Posterior vena cava (tissue), 2 donors: ENCODE data around the gene CDS2. TPM values are rescaled to one million over a fixed set of nuclear protein-coding genes. Genes with fewer than 3 reads are reported as not detected.

ENCODE experiments used
- DNase-seq: peaks from one replicate; pipeline ENCODE4 v3.0.0-alpha.2; 2020; ENCODE audit warnings: low spot score
- intact Hi-C, 2 donors: fragments of 100-400 bp; cut with DNase I; formaldehyde crosslinking; loops; one replicate each; pipeline versions ENCODE4 v1.14.1 to v1.14.2; 2022 to 2023
- total RNA-seq, 2 donors: library from RNA; stranded (reverse); fragmentation: NEBNext Ultra II Directional; extraction: Animal tissue kit (Norgen Biotek cat#: 25700); gene quantifications; one replicate each; pipeline ENCODE4 v1.2.1, GENCODE V29; 2021
- donor health status: DM: yes; HTN: yes; CAD: no.
- donor health status: DM: yes; HTN: yes; CAD: no.

CDS2 gene
- total RNA-seq, 2 donors from 2014 or later: 53.3 to 80.7 TPM

DNA sequence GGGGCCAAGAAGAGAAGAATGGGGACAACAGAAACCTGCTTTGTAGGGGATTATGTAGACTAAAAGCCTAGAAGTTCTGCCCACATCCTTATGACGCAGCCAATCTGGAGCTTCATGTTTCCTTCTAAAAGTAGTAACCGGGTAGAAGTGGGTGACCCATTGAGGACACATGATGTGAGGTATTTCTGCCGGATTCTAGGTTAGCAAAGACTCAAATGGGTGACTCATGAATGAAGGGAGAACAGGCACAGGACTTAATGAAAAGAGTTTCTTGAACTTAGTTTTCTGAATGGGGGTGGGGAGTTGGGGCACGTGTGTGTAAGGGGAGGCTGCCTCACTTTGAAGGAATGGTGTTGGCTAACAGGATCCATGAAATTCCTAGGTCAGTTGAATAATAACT is 68.8 kb downstream of the CDS2 start:
- intact Hi-C loops: no loop called here
- DNase-seq: no peak

DNA sequence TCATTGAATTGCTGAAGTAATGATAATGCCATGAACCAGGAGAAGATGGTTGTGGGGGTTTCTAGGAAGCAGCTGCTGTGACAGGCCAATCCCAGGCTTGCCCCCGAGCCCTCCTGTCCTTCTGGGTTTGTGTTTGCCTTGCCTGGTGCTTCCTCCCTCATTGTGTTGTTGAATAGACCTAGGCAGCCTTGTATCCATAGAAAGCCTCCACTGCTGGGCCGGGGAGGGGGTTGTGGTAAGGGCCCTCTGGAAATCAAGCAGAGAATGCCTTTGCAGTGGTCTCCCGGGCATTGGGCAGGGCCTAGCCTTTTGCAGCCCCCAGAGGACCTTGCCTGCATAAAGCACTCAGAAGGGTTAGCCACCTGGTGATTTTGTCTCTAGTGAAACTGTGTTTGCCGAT is 69.3 kb downstream of the CDS2 start:
- intact Hi-C loops: no loop called here
- no peak for DNase-seq

DNA sequence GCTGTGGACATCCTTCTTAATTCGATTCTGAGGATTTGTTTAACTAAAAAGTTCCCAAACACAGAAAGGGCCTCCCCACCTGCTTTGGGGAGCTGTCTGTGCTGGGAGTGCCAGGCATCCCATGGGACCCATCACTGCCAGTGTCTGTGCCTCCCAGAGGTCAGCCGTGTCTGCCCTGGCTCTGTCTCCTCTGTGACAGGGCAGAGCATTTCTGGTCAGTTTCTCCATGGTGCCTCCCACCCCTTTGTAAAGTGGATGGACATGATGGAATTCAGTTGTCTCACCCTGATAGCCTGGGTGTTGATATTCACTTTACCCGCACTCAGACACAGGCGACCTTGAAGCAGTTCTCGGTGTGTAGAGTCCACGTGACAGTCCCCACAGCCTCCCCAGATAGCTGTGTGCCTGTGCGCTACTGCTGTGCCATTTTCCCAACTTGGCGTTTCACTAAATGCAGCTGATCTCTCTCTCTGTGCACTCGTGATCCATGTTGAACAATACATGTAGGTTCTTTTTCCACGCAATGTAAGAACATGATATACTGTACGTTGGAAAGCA is 70.5 kb downstream of the CDS2 start:
- DNase-seq: no peak
- intact Hi-C loops: no loop called here

DNA sequence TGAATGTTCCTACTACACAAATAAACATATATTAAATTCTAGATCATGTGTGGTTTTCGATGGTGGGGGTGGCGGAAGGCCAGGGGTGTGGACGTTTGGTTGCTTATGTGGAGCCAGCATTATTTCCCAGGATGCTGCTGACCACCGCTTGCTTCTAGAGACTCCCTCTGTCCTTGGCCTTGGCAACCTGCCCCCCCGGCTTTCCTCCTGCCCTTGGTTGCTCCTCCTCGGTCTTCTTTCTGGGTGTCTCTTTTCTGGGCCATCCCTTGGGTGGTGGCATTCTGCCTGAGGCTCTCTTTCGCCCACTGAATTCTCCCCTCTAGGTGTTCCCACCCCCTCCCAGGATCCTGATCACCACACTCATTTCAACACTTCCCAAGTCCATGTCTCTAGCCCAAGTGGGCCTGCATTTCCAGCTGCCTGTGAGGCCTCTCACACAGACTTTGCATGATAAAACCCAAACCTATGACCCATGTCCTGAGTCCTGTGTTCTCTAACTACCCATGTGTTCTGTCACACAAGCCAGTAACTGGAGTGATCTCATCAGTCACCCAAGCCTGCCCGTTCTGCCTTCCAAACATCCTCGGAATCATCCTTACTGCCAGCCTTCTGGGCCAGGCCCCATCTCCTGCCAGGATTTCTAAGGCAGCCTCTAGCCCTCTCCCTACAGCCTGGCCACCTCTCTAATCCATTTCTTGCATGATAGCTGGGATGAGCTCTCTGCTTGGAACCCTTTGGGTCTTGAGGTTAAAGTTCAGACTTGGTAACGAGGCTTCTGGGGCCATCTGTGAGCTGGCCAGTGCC is 71.2 kb downstream of the CDS2 start:
- intact Hi-C loops: no loop called here
- no peak for DNase-seq

DNA sequence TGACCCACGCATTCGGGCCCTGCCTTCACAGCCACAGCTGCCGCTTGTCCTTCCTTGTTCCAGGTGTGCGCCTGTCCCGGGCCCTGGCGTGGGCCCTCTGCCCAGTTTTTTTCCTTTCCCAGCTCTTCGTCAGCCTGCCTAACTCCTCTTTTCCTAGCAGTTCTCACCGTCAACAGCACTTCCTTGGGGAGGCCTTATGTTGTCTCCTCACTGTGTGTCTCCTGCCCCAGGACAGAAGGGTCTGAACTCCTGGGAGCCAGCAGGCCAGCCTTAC is 71.8 kb downstream of the CDS2 start:
- intact Hi-C loops: no loop called here
- no peak for DNase-seq

DNA sequence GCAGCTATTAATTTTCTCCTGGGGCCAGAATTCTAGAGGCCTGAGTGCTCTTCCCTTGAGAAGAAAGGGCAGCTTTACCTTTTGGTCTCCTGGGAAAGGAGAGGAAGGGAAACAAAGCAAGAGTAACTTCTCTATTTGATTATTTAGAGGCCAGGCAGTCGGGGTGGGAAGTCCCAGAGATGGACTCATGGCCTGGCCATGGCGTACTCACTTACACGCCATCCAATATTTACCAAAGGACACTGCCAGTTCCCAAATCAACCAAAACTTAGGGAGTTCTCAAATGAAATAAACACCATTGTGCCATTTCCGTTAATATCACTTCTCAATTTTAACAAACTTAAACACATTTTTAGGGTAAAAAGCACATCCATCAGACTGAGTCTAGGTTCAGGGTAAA is 76.6 kb downstream of the CDS2 start:
- intact Hi-C loops: no loop called here
- DNase-seq: no peak

DNA sequence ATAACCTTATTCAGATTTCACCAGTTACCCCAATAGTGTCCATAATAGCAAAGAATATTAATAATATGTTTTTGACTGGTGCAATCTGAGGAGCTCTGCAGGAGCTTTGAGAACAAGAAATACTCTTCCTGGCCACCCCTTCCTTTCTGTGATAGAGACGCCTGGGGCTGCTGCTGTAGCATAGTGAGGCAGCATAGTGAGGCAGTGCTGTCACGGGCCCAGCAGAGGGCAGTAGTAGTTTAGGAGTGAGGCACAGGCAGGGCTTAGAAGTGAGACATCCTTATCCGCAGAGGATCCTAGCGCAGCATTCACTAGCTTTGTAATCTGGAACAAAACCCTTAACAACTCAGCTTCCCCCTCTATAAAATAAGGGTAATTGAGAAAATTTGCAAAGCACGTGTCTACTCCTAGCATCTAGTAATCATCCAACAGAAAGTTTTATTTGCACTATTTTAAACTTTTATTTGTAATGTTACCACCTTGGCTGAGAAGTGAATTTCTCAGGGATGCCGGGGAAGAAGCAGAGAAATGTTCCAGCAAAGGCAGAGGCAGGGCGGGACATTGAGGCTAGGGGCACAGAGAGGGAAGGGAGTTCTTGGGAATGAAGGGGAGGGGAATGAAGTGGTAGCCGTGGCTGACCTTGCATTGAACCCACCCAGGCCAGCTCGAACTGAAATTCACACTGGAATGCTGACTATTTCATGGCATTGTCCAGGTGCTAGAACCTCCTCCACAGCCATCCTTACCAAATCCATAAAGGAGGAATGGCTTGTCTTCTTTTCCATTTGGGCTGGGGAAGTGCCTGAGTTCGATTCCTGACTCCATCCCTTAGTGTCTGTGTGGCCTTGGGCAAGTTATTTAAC is 78.8 kb downstream of the CDS2 start:
- peak; percentile 90 for DNase-seq
- intact Hi-C loops: no loop called here

DNA sequence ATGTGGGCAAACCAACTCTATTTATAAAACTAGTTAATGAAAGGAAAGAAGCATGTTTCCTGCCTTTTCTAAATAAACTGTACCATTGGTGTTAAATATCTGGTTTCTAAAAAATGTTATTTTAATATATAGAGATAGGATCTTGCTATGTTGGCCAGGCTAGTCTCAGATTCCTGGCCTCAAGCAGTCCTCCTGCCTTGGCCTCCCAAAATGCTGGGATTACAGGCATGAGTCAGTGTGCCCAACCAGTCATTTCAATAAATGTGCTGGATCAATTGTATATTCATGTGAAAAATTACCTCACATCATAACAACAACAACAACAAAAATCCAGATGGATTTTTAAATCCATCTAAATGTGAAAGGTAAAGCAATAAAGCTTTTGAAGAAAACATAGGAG is 80.3 kb downstream of the CDS2 start:
- DNase-seq: no peak
- intact Hi-C loops: no loop called here

DNA sequence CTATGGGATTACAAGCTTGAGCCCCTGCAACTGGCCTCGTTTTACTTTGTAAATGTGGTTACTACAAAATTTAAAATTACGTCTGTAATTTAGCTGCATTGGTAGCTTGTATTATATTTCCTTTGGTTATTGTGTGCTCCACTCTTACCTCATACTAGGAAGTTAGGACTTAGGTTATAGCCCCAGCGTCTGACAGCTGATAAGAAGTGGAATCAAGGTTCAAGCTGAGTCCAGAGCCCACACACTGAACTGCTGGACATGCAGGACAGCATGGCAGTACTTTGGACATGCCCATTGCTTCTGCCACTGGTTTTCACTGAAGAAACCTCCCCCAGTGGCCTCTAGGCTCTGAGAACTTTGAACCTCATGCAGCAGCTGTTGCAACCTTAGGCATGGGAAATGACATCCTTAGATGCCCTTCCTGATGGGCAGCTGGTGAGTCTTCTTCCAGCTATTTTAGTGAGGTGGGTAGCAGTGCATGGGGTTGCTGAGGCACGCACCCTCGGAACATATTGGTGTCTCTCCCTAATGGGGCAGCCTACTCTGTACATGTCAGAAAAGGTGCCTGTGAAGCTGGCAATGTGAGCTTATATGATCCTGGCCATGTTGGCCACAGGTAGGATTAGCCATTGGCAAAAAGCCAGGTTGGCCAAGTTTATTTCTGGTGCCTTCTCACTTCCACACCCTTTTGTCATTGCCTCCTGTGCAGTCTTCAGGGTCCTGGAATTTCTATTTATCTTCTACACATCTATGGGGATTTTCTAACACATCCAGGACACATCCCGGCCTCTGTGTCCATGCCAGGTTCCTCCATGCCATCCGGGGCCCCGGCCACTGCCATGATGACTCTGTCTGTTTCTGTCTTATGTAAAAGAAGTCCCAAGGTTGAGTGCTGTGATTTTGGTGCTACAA is 85.3 kb downstream of the CDS2 start:
- no peak for DNase-seq
- intact Hi-C loops: no loop called here

DNA sequence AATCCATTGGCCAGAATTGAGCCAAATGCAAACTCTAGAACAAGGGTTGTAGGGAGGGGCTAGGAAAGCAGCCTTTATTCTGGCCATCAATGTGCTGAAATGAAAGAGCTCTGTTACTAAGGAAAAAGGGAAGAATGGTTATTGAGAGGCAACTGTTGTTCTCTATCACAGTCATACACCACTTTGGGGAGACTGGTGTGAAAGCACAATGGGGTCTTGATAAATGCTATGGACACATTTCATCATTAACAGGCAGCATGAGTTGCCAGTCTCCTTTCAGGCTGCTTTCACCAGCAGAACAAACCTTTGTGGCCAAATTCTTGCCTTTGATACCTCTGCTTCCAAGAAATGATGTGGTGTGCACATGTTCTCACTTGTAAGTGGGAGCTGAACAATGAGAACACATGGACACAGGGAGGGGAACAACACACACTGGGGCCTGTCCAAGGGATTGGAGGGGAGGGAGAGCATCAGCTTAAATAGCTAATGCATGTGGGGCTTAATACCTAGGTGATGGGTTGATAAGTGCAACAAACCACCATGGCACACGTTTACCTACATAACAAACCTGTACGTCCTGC is 86.2 kb downstream of the CDS2 start:
- DNase-seq: no peak
- intact Hi-C loops: no loop called here

DNA sequence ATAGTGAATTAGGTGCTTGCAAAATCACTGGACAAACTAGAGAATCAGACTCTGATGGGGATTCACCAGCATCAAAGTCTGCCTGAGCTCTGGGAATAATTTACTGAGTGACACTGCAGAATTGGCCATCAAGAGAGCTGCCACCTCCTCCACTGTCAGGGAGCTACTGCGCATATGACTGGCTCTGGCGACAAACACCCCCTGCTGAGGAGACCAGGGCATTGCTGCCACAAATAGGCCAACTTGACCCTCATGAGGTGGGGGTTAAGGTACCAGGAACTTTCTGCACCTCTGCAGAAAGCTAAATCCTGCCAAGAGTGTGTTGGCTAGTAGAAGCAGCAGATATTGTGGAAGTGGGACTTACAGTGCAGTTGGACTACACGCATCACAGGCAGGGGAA is 88.0 kb downstream of the CDS2 start:
- intact Hi-C loops: no loop called here
- DNase-seq: no peak

DNA sequence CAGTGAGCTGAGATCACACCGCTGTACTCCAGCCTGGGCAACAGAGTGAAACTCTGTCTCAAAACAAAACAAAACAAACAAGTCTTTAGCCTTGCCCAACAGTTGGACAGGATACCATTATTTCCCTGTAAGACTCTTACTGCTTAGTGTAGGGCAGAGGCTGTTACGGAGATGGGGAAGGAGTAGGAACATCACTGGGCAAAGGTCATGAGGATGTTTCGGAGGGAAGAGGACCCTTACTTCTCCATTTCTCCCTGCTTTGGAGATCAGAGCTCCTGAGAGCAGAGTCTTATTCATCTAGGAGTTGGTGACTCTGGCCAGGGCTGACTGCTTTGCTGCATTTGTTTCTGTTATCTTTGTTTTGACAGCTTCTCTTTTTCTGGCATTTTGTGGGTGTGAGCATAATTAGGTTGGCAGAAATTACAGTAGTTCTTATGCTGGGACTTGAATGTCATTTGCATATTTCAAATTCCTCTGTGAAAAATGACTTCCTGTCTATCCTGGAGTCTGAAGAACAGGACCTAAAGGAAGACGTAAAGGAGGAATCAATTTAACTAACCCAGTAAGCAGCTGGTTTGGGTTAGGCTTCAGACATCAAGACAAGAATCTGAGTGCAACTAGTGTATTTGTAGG is 89.0 kb downstream of the CDS2 start:
- intact Hi-C loops: no loop called here
- no peak for DNase-seq

DNA sequence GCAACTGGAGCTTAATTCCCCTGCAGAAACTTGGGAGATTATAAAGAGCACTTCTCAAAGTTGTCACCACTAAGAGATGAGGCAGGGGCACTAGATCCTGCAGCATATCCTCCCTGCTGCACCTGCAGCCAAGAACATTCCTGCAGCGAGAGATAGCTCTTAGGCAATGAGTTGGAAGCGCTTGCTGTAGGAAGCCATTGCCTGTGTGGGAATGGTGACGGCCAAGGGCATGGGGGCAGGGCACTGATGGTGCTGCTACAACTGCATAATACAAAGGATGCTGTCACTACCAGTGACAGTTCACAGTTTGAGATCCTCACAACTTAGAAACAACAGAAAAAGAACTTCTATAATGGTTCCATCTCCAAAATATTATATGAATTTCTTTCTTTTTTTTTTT is 89.9 kb downstream of the CDS2 start:
- intact Hi-C loops: no loop called here
- DNase-seq: no peak

DNA sequence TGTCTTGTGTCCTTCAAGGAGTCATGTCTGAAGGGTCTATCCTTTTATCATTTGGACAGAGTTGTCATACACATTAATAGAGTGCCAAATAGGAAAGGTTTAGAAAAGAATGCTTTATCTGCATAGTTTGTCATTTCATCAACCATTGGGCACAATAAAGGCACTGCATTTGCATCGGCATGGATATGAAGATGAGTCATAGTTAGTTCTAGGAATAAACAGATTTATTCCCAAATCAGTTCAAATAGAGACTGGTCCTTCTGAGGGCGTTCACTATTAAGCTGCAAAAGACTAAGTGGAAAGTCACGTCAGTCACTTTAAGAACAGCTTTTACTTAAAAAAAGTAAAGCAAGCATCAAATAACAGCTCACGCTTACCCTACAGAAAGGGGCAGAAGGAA is 90.8 kb downstream of the CDS2 start:
- intact Hi-C loops: no loop called here
- DNase-seq: no peak

DNA sequence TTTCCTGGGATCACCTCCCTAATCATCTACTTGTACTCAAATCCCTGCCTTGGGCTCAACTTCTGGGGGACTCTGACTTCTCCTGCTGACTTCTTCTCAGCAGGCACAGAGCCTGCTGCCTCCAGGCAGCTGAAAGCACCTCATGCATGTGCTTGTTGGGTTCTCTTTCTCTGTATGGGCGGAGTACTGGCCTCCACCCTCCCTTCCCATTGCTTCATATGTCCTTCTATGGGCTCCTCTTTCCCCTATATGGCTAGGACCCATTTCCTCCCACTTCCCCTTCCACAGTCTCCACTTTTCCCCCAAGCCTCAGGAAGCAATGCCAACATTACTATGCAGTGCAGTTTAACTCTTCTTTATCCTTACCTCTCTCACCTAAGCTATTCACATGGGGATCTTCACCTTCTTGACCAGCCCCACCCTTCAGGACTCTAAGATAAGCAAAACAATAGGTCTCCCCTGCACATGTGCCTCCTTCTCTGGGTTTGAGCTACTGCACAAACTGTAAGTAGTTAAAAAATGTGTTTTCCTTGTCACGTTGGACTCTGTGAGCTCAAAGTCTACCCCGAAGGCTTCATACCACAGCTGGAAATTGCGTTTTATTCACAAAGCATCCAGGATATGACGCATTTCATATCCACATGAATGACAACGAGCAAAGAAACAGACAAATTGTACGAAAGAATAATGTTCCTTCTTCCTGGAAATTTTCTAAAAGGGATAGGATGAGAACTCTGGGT is 93.7 kb downstream of the CDS2 start:
- intact Hi-C loops: no loop called here
- no peak for DNase-seq

DNA sequence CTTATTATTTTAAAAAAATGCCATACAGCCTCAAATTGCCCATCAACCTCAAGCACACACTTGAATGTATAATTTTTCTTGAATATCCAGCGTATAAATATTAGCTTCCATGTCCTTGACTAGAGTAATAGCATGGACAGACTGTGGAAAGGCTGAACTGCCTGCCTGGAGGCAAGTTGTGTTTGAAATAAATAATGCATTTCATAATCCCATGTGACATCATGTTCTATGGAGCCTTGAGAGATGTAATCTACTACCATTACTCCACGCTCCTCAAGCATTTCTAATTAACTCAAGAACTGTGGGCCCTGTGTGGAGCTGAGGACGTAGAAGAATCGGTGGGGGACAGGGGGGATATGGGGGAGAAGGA is 94.2 kb downstream of the CDS2 start:
- DNase-seq: no peak
- intact Hi-C loops: no loop called here

DNA sequence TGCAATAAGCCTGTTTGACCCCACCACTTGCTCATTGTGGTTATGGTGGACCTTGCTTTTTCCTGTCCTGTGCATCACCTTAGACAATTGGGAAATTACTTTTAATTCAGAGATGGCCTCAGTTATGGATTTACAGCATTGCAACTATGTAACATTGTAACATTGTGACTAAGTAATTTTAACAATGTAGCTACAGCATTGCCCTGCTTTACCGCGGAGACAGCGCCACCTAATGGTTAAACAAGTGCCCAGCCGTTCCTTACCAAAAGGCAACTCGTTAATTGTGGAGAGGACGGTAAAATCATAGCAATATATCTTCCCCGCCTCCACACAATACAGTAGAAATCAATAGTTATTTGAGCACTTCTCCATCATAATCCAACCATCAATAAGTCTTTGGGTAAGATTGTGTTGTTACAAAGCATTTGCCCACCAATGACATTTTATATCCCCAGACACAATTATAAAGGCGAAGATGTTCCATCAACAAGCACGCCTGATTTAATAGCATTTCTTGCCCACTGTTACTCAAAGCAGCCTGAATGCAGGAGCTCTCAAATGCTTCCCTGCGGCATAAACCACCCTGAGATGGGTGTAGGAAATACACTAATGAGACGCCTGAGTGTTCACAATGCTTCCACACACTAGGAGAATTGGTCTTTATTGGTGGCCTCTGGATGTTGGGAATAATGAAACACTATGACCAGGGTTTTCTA is 96.3 kb downstream of the CDS2 start:
- DNase-seq: no peak

DNA sequence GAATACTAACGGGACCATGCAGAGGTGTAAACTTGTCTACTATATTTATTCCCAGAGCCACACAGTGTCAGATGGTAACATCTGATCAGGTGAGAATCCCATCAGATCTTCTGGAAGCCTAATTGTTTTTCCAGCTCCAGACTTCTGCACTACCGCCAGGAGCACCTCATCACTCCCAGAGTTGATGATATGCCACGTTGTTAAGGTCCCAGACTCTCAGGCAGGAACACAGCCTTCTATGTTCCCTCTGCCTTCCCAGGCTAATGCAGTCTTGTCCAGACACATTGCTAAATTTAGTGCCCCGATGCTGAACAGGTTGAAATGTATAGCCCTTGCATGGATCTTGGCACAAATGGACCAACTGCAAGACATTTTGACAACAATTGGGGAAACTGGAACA is 103.7 kb downstream of the CDS2 start:
- no peak for DNase-seq
- intact Hi-C loops: no loop called here

More for the DNA sequence above, 96.3 kb downstream of the CDS2 start:
- intact Hi-C loops: no loop called here
